Mucosa of descending colon (tissue), 3 donors: ENCODE results near the gene KIF6. TPM values are rescaled to one million over a fixed set of nuclear protein-coding genes. Genes with fewer than 3 reads are reported as not detected.

Experiments used
- ATAC-seq: fragments of 200-7000 bp; cut with Tn5 transposase; one replicate; pipeline ENCODE4 v1.9.1; 2020; ENCODE audit warnings: mild to moderate bottlenecking, moderate library complexity
- DNase-seq, 3 donors: peaks; one replicate each; pipeline ENCODE4 v3.0.0-alpha.2; 2020
- H3K36me3 ChIP-seq: fragments of 200-600 bp; one replicate; pipeline ENCODE4 v1.8.0; 2021; ENCODE audit warnings: low read depth, mild to moderate bottlenecking
- H3K4me1 ChIP-seq: fragments of 200-600 bp; one replicate; pipeline ENCODE4 v1.8.0; 2021; ENCODE audit warnings: low read depth, mild to moderate bottlenecking
- H3K4me3 ChIP-seq: fragments of 200-600 bp; one replicate; pipeline ENCODE4 v1.8.0; 2021; ENCODE audit warnings: mild to moderate bottlenecking
- H3K9me3 ChIP-seq: fragments of 200-600 bp; one replicate; pipeline ENCODE4 v1.8.0; 2021; ENCODE audit warnings: mild to moderate bottlenecking
- intact Hi-C, 2 donors: fragments of 100-400 bp; cut with DNase I in 1 of 2; cut with micrococcal nuclease in 1 of 2; formaldehyde crosslinking; loops; one replicate each; pipeline versions ENCODE4 v1.11.0 to v1.11.1; 2022; cut with DNase I, micrococcal nuclease
- total RNA-seq, 3 donors: library from RNA; stranded (reverse); fragmentation: NEBNext Ultra II Directional in 2 of 3; extraction: Animal tissue kit (Norgen Biotek cat#: 25700) in 2 of 3; gene quantifications; one replicate each; pipeline versions ENCODE4 v1.2.1 to v1.2.4, GENCODE V29; 2021 to 2023
- TF ChIP-seq, protein P1 (sequence below): fragments of 200-600 bp; IDR thresholded peaks from one replicate; pipeline ENCODE4 v1.8.0; 2022; ENCODE audit warnings: antibody characterized with exemption, mild to moderate bottlenecking
- donor health status: DM: no; HTN: no; CAD: no; lungs with moderate emphysema.
- donor health status: DM: no; HTN: no; CAD: no.
- donor health status: DM: no; HTN: yes; CAD: no.

Gene KIF6
- total RNA-seq, 3 donors from 2014 or later, result 0.24 to 0.85 (median 0.52) TPM

DNA sequence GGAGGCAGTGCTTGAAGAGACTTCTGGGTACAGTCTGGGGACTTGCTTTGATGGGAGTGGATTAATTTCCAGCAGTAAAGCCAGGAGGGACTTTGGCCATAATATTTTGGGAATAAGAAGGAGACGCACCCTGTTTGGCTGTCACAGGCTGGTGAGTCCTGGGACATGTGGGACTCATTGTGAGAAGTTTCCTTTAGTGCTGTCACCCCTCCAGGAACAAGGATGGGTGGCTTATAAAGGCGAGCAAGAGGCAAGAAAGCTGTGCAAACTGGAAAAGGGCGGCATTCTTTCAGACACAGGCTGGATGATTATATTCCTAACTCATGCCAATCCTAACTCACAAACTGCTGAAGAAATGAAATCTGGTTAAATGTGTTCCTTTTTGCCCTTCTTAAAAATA, 325.2 kb downstream of the KIF6 start:
- Histone ChIP-seq H3K4me3 (no peak overlapping the region), H3K4me1 (no peaks in the 10 kb centered on the region), H3K9me3 (no peaks in the 10 kb centered on the region), H3K36me3 (no peaks in the 10 kb centered on the region)
- intact Hi-C loops, result no loop called here
- no peak for ATAC-seq
- TF ChIP-seq, protein P1, sequence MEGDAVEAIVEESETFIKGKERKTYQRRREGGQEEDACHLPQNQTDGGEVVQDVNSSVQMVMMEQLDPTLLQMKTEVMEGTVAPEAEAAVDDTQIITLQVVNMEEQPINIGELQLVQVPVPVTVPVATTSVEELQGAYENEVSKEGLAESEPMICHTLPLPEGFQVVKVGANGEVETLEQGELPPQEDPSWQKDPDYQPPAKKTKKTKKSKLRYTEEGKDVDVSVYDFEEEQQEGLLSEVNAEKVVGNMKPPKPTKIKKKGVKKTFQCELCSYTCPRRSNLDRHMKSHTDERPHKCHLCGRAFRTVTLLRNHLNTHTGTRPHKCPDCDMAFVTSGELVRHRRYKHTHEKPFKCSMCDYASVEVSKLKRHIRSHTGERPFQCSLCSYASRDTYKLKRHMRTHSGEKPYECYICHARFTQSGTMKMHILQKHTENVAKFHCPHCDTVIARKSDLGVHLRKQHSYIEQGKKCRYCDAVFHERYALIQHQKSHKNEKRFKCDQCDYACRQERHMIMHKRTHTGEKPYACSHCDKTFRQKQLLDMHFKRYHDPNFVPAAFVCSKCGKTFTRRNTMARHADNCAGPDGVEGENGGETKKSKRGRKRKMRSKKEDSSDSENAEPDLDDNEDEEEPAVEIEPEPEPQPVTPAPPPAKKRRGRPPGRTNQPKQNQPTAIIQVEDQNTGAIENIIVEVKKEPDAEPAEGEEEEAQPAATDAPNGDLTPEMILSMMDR, result no peak
- DNase-seq, result no peak

DNA sequence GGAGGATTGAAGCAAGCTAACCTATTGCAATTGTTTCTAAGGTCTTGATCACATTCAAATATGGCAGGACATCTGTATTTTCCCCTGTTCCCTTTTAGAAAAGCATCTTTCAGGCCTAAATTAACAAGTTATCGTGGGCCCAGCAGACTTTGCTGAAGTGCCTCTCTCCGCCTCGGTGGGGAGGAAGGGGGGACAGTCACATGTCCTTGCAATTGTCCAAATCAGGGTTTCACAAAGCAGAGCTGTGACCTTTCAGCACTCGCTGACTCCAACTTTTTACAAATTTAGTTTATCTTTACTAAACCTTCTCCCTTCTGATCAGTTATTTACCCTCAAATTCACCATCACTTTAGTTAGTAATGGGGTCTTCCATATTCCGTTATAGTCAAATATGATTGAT, 328.4 kb downstream of the KIF6 start:
- H3K4me1 ChIP-seq, result no peaks in the 10 kb centered on the region
- TF ChIP-seq, protein P1, result no peak
- DNase-seq (no peak), ATAC-seq (no peak)
- no peak overlapping the region for H3K4me3 ChIP-seq
- no peaks in the 10 kb centered on the region for H3K9me3 ChIP-seq
- intact Hi-C loops, result no loop called here
- no peaks in the 10 kb centered on the region for H3K36me3 ChIP-seq

DNA sequence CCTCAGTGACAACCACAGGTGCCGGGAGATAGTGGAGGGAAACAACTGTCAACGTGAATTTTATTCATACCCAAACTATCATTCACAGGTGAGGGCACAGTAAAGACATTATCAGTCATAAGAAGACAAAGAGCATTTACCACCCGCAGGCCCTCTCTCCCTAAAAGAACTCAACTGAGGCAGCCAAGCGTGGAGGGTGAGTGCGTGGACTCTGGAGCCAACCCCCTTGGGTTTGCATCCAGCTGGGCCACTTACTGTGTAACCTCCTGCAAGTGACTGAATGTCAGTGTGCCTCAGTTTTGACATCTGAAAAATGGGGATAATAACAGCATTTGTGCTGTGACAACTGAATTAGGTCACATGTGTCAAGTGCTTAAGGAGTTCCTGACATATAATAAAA, 332.1 kb downstream of the KIF6 start:
- H3K4me1 ChIP-seq, result no peaks in the 10 kb centered on the region
- ATAC-seq, result no peak
- H3K36me3 ChIP-seq, result no peaks in the 10 kb centered on the region
- H3K9me3 ChIP-seq, result no peaks in the 10 kb centered on the region
- intact Hi-C loops, result no loop called here
- no peak overlapping the region for H3K4me3 ChIP-seq
- TF ChIP-seq, protein P1, result no peak
- DNase-seq, result no peak

DNA sequence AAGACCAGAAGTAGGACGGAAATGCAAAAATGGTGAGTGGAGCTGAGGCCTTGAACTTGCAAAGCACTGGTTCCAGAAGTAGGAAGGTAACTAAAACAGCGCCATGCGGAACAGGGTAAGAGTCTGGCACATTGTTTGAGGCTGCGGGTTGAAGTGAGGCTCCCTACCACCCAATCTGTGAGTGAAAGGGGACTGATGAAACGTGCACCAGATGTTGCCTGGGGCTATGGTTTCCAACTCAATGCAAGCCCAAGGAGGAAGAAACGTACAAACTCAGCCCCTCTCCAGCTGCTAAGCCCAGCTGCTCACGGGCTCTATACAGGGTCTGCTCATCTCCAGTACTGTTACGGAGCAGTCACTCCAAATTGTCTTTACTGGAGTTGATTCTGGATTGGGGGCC, 334.0 kb downstream of the KIF6 start:
- Histone ChIP-seq H3K9me3 (no peaks in the 10 kb centered on the region), H3K36me3 (no peaks in the 10 kb centered on the region), H3K4me1 (no peaks in the 10 kb centered on the region), H3K4me3 (no peak overlapping the region)
- TF ChIP-seq, protein P1, result no peak
- no peak for DNase-seq
- intact Hi-C loops, result no loop called here
- ATAC-seq, result no peak

DNA sequence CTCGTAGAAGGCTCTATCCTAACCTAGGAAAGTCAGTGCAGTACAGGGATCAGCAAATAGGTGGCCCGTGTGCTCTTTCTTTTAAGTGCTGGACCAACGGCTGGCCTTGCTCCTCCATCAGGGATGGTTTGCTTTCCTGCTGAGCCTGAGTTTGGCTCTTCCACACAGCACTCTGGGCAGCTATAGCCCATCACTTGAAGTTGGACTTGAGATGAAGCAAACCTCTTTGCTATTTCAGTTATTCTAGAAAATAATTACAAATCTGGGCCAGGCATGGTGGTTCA, 335.8 kb downstream of the KIF6 start:
- Histone ChIP-seq H3K4me1 (no peaks in the 10 kb centered on the region), H3K36me3 (no peaks in the 10 kb centered on the region), H3K4me3 (no peak overlapping the region), H3K9me3 (no peaks in the 10 kb centered on the region)
- intact Hi-C loops, result no loop called here
- peak; percentile 44 for ATAC-seq
- DNase-seq, result no peak
- TF ChIP-seq, protein P1, result no peak
